Mucosa of stomach (tissue), 1 donor: Measurements from ENCODE around the gene ST8SIA1.
"Not testable (repeated sequence)": the region's sequence is repeated elsewhere in the genome, so short reads cannot be mapped to it uniquely, and the experiment has no call there.

ENCODE experiments used
- H3K27me3 ChIP-seq: one replicate; pipeline ENCODE4 v1.7.0; 2013; ENCODE audit warnings: mild to moderate bottlenecking, low read length; ENCODE audit not compliant: control insufficient read depth, insufficient read depth
- H3K36me3 ChIP-seq: one replicate; pipeline ENCODE4 v1.7.0; 2013; ENCODE audit warnings: low read length; ENCODE audit not compliant: control insufficient read depth, insufficient read depth
- H3K4me1 ChIP-seq: one replicate; pipeline ENCODE4 v1.7.0; 2013; ENCODE audit warnings: mild to moderate bottlenecking, low read length; ENCODE audit not compliant: control insufficient read depth, insufficient read depth
- H3K4me3 ChIP-seq: one replicate; pipeline ENCODE4 v1.7.0; 2013; ENCODE audit warnings: low read length
- H3K9ac ChIP-seq: one replicate; pipeline ENCODE4 v1.7.0; 2013; ENCODE audit warnings: mild to moderate bottlenecking, low read length, moderate library complexity
- H3K9me3 ChIP-seq: one replicate; pipeline ENCODE4 v1.7.0; 2013; ENCODE audit warnings: mild to moderate bottlenecking, low read length, moderate library complexity; ENCODE audit not compliant: control insufficient read depth
- donor health status: Pancreatic carcinoma.

The ST8SIA1 gene

DNA sequence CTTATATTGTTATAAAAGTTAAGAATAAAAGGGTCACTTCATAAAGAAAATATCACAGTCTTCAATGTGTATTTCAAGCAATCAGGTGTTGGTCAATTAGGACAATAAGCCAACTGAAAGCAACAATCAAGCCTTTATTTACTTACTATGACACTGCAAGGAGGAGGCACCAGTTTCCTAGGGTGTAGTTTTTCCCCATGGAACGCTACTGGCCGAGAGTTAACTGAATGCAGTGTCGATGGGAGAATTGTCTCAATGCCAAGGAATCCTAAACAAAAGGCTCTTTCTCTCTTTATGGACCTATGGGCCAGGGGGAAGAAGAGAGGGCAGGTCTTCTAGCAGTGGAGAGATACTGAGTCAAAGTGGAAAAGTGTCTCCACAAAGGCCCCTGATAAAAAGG lies 146.1 kb downstream of the ST8SIA1 start:
- no peaks in the 10 kb centered on the region for H3K36me3 ChIP-seq
- no peaks in the 10 kb centered on the region for H3K27me3 ChIP-seq
- no peaks in the 10 kb centered on the region for H3K4me1 ChIP-seq
- no peak overlapping the region for H3K4me3 ChIP-seq
- no peak overlapping the region for H3K9ac ChIP-seq
- no peaks in the 10 kb centered on the region for H3K9me3 ChIP-seq

GRCh38 chr12:22180705-22181104 lies 153.8 kb downstream of the ST8SIA1 start:
- no peak overlapping the region for H3K4me3 ChIP-seq
- no peaks in the 10 kb centered on the region for H3K36me3 ChIP-seq
- no peaks in the 10 kb centered on the region for H3K9me3 ChIP-seq
- H3K9ac ChIP-seq = no peak overlapping the region
- no peaks in the 10 kb centered on the region for H3K4me1 ChIP-seq
- no peaks in the 10 kb centered on the region for H3K27me3 ChIP-seq

GRCh38 chr12:22173177-22173576 lies 161.3 kb downstream of the ST8SIA1 start:
- H3K36me3 ChIP-seq = no peaks in the 10 kb centered on the region
- H3K9ac ChIP-seq = no peak overlapping the region
- no peaks in the 10 kb centered on the region for H3K4me1 ChIP-seq
- H3K27me3 ChIP-seq = no peaks in the 10 kb centered on the region
- no peak overlapping the region for H3K4me3 ChIP-seq
- no peaks in the 10 kb centered on the region for H3K9me3 ChIP-seq

DNA sequence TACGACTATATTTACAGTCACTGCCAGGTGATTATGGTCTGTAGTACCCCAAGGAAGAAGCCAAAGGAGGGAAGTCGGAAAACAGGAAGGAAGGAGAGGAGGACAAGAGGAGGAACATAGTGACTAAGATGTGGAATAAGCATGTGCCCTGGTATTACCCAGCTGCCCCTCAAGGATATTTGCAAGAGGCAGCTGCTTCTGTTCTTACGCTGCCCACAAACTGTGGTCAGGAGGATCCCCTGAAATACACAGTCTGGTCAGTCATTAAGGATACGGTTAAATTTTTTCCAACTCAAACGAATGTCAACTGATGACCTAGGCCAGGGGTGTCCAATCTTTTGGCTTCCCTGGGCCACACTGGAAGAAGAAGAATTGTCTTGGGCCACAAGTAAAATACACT lies 162.0 kb downstream of the ST8SIA1 start:
- no peaks in the 10 kb centered on the region for H3K36me3 ChIP-seq
- H3K4me3 ChIP-seq = no peak overlapping the region
- H3K27me3 ChIP-seq = no peaks in the 10 kb centered on the region
- H3K9ac ChIP-seq = no peak overlapping the region
- no peaks in the 10 kb centered on the region for H3K4me1 ChIP-seq
- no peaks in the 10 kb centered on the region for H3K9me3 ChIP-seq

DNA sequence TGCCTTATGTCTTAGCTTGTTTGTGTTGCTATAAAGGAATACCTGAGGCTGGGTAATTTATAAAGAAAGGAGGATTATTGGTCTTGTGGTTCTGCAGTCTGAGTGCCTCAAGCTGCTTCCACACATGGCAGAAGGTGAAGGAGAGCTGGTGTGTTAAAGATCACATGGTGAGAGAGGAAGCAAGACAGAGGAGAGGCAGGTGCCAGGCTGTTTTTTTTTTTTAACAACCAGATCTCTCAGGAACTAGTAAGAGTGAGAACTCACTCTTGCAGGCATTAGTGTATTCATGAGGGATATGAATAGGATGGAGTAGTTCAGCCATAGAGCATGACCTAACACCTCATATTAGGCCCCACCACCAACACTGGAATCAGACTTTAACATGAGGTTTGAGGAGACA lies 165.1 kb downstream of the ST8SIA1 start:
- no peaks in the 10 kb centered on the region for H3K36me3 ChIP-seq
- H3K4me3 ChIP-seq = no peak overlapping the region
- no peaks in the 10 kb centered on the region for H3K27me3 ChIP-seq
- no peaks in the 10 kb centered on the region for H3K4me1 ChIP-seq
- no peak overlapping the region for H3K9ac ChIP-seq
- H3K9me3 ChIP-seq = no peaks in the 10 kb centered on the region

- H3K4me3 ChIP-seq = no peak overlapping the region
- H3K27me3 ChIP-seq = no peaks in the 10 kb centered on the region
- no peaks in the 10 kb centered on the region for H3K36me3 ChIP-seq
- H3K9me3 ChIP-seq = no peaks in the 10 kb centered on the region
- H3K4me1 ChIP-seq = no peaks in the 10 kb centered on the region
- no peak overlapping the region for H3K9ac ChIP-seq
Measured at GRCh38 chr12:22164139-22164538, 170.4 kb downstream of the ST8SIA1 start.

DNA sequence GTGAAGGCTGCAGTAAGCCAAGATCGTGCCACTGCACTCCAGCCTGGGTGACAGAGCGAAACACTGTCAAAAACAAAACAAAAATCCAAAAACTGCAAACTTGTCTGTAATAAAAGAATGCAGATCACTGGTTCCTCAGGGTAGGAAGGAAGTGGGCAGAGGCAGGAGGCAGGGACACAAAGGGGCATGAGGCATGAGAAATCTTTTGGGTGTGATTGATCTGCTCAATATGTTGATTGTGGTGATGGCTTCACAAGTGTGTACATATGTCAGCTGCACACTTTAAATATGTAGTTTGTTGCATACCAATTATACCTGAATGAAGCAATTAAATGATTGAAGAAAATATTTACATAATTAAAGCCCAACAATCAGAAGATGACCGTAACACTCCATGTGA lies 170.9 kb downstream of the ST8SIA1 start:
- Histone ChIP-seq H3K9me3 (no peaks in the 10 kb centered on the region), H3K36me3 (no peaks in the 10 kb centered on the region), H3K27me3 (no peaks in the 10 kb centered on the region), H3K9ac (no peak overlapping the region), H3K4me1 (no peaks in the 10 kb centered on the region), H3K4me3 (no peak overlapping the region)

GRCh38 chr12:22160396-22161003 lies 174.0 kb downstream of the ST8SIA1 start:
- no peaks in the 10 kb centered on the region for H3K9me3 ChIP-seq
- H3K4me1 ChIP-seq = no peaks in the 10 kb centered on the region
- no peak overlapping the region for H3K9ac ChIP-seq
- H3K27me3 ChIP-seq = no peaks in the 10 kb centered on the region
- H3K4me3 ChIP-seq = no peak overlapping the region
- no peaks in the 10 kb centered on the region for H3K36me3 ChIP-seq

DNA sequence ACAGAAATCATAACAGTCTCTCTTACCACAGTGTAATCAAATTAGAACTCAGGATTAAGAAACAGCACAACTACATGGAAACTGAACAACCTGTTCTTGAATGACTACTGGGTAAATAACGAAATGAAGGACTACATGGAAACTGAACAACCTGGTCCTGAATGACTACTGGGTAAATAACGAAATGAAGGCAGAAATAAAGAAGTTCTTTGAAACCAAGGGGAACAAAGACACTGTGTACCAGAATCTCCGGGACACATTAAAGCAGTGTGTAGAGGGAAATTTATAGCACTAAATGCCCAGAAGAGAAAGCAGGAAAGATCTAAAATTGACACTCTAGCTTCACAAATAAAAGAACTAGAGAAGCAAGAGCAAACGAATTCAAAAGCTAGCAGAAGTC lies 185.2 kb downstream of the ST8SIA1 start:
- H3K4me3 ChIP-seq, H3K9me3 ChIP-seq, H3K36me3 ChIP-seq, H3K4me1 ChIP-seq, H3K27me3 ChIP-seq, H3K9ac ChIP-seq: not testable (repeated sequence)

DNA sequence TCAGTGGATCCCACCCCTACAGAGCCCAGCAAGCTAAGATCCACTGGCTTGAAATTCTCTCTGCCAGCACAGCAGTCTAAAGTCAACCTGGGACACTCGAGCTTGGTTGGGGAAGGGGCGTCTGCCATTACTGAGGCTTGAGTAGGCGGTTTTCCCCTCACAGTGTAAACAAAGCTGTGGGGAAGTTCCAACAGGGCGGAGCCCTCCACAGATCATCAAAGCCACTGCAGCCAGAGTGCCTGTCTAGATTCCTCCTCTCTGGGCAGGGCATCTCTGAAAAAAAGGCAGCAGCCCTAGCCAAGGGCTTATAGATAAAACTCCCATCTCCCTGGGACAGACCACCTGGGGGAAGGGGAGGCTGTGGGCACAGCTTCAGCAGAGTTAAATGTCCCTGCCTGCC lies 187.8 kb downstream of the ST8SIA1 start:
- not testable (repeated sequence) for H3K27me3 ChIP-seq, H3K9me3 ChIP-seq, H3K4me3 ChIP-seq, H3K4me1 ChIP-seq, H3K36me3 ChIP-seq, H3K9ac ChIP-seq
